ENCODE results near the gene PGRMC2. TPM values are rescaled to one million over a fixed set of nuclear protein-coding genes. Genes with fewer than 3 reads are reported as not detected.

PGRMC2 gene
- total RNA-seq, 1 experiment from 2014 or later, result 29.9 TPM

DNA sequence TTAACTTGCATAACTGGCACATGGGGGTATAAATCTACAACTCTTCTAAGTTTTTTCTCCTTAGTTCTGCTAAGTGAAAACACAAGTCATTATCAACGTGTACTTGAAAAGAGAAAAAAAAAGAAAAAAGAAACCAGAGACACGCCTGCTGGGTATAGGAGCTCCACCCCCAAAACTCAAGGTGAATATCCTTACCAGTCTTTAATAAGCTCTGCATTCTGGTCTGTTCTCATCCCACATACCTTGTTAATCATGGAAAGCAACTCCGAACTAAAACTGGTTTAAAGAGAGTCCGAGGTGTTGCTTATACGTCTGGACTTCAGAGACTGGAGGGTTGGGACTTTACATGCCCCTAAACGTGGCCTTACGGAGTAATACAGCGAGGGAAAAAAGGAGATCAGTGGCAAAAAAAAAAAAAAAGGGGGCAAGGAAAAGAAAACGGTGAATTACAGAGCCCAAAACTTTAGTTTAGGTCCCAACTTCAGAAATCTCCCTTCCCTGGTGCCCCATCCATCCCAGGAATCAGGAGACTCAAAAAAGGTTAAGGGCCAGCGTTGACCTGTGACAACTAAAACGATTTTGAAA lies 1.0 kb downstream of the PGRMC2 start:
- peak overlapping the region; percentile 42 for H3K27ac ChIP-seq (ENCODE audit: low read length)
- DNase-seq, result peak; percentile 86
- H3K4me2 ChIP-seq (ENCODE audit: low read depth, low read length, poor library complexity, severe bottlenecking), result peak overlapping the region; percentile 88
- no peaks in the 10 kb centered on the region for H3K9me3 ChIP-seq (ENCODE audit: low read length)
- no peaks in the 10 kb centered on the region for H3K9me2 ChIP-seq (replicated peaks; ENCODE audit: insufficient read depth, low read length)
- peak overlapping the region; percentile 73 for H3K4me3 ChIP-seq (ENCODE audit: low read length)
- H3K4me1 ChIP-seq (ENCODE audit: low read length), result peaks cover 35% of the 10 kb centered on the region
- no peak overlapping the region for H2AFZ ChIP-seq (ENCODE audit: low read length)
- H3K79me2 ChIP-seq (ENCODE audit: low read length), result peaks cover 62% of the 10 kb centered on the region
- H3K27me3 ChIP-seq (ENCODE audit: low read length), result no peaks in the 10 kb centered on the region
- peak overlapping the region; percentile 81 for H3K9ac ChIP-seq (ENCODE audit: low read length)
- peaks cover 35% of the 10 kb centered on the region for H3K36me3 ChIP-seq (ENCODE audit: insufficient read depth, low read length)
- peaks cover 7% of the 10 kb centered on the region; the same call in 1 of the 2 replicates for H4K20me1 ChIP-seq (ENCODE audit: insufficient read depth, low read depth, low read length)

DNA sequence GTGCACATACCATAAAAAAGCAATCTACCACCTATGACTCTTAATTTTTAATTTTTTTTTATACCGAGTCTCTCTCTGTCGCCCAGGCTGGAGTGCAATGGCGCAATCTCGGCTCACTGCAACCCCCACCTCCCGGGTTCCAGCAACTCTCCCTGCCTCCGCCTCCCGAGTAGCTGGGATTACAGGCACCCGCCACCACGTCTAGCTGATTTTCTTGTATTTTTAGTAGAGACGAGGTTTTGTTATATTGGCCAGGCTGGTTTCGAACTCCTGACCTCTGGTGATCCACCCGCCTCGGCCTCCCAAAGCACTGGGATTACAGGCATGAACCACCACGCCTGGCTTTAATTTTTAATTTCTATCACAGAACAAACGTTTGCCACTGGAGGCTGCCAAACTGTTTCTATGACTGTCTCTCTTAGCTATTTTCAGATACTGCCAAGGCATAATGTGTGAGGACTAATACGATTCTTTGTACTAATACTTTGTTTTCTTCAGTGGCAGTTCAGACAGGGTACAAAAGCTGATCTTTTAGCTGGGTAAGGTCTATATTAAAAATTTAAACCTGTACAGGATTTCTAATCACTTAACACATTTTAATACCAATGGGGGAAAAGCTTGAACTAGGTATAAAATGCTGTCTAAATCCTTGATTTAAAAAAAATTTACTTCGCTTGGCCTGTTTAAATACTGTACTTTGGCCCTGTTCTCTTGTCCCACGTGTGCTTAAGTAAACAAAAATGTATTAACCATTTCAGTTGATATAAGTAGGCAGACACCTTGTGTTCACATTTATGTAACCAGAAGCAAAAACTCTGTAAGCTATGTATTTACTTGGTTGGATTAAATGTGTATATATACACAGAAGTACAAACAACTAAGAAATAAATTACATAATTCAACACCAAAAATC lies 2.3 kb downstream of the PGRMC2 start:
- Histone ChIP-seq H3K79me2 (ENCODE audit: low read length) (peaks cover 74% of the 10 kb centered on the region), H3K9me3 (ENCODE audit: low read length) (no peaks in the 10 kb centered on the region), H3K27me3 (ENCODE audit: low read length) (no peaks in the 10 kb centered on the region), H4K20me1 (ENCODE audit: insufficient read depth, low read depth, low read length) (peaks cover 7% of the 10 kb centered on the region; the same call in 1 of the 2 replicates), H2AFZ (ENCODE audit: low read length) (no peak overlapping the region), H3K4me2 (ENCODE audit: low read depth, low read length, poor library complexity, severe bottlenecking) (peak overlapping the region; percentile 88), H3K9me2 (replicated peaks; ENCODE audit: insufficient read depth, low read length) (no peaks in the 10 kb centered on the region), H3K4me3 (ENCODE audit: low read length) (peak overlapping the region; percentile 73), H3K36me3 (ENCODE audit: insufficient read depth, low read length) (peaks cover 47% of the 10 kb centered on the region), H3K4me1 (ENCODE audit: low read length) (peaks cover 35% of the 10 kb centered on the region), H3K27ac (ENCODE audit: low read length) (peak overlapping the region; percentile 42; the same call in 1 of the 2 replicates), H3K9ac (ENCODE audit: low read length) (peak overlapping the region; percentile 81)
- no peak for DNase-seq

DNA sequence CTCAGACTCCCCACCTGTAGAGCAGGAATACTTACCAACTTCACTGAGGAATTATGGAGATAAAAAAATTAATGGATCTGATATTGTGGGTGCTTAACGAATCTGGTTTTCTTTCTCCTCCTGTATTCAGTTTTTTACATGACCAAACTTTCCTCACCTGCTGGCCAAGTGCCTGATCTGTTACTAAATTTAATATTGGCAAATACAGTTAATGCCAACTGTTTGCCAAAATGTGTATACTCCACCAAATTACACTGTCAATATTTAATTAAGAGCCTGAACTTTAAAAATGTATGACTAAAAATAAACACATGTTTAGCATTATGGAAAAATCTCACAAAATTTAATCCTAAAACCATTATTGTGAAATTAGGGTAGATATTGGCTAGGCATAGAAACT lies 3.3 kb downstream of the PGRMC2 start:
- no peaks in the 10 kb centered on the region for H3K27me3 ChIP-seq (ENCODE audit: low read length)
- no peak overlapping the region for H3K9ac ChIP-seq (ENCODE audit: low read length)
- no peaks in the 10 kb centered on the region for H3K9me3 ChIP-seq (ENCODE audit: low read length)
- H3K4me2 ChIP-seq (ENCODE audit: low read depth, low read length, poor library complexity, severe bottlenecking), result peak overlapping the region; percentile 88
- no peak overlapping the region for H2AFZ ChIP-seq (ENCODE audit: low read length)
- no peak overlapping the region for H3K27ac ChIP-seq (ENCODE audit: low read length)
- peaks cover 58% of the 10 kb centered on the region for H3K36me3 ChIP-seq (ENCODE audit: insufficient read depth, low read length)
- H3K4me1 ChIP-seq (ENCODE audit: low read length), result peaks cover 41% of the 10 kb centered on the region
- peaks cover 10% of the 10 kb centered on the region; the same call in 1 of the 2 replicates for H4K20me1 ChIP-seq (ENCODE audit: insufficient read depth, low read depth, low read length)
- no peaks in the 10 kb centered on the region for H3K9me2 ChIP-seq (replicated peaks; ENCODE audit: insufficient read depth, low read length)
- peaks cover 84% of the 10 kb centered on the region for H3K79me2 ChIP-seq (ENCODE audit: low read length)
- no peak for DNase-seq
- no peak overlapping the region for H3K4me3 ChIP-seq (ENCODE audit: low read length)

DNA sequence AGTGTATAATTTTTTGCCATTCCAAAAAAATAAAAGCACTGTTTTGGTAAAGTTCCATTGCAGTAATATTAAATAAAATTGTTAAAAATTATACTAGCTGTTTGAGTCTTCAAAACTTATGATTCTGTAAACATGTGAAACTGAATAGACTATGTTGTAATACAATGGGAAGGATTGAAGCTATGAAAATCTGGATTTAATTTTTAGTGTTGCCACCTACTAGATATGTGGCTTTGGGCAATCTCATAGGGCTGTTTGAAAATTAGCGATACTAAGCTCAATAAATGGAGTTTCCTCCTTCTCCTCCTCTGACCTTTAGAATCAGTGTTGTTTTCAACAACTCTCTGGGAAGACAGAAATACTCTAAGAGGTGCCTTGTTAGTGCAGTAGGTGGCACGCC lies 4.5 kb downstream of the PGRMC2 start:
- peaks cover 30% of the 10 kb centered on the region for H3K4me1 ChIP-seq (ENCODE audit: low read length)
- peaks cover 12% of the 10 kb centered on the region; the same call in 1 of the 2 replicates for H4K20me1 ChIP-seq (ENCODE audit: insufficient read depth, low read depth, low read length)
- peaks cover 61% of the 10 kb centered on the region for H3K36me3 ChIP-seq (ENCODE audit: insufficient read depth, low read length)

DNA sequence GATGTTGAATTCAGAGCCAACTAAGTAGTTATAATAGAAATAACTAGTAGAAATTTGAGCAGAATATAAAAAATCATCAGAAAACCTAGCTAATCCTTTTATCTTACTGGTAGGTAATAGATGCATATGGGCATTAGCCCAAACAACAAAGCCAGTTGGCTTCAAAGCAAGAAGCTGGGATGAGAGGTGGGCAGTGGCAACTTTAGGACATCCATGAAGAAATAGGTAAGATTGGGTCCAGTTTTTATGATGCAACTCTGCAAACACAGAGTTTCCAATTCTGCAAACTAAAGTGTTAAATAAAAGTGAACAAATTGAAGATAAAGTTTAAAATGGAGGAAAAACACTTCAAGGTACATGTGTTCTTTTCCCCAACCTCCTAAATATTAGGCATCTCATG lies 5.1 kb downstream of the PGRMC2 start:
- Histone ChIP-seq H3K9ac (ENCODE audit: low read length) (no peak overlapping the region), H3K27me3 (ENCODE audit: low read length) (no peaks in the 10 kb centered on the region), H3K79me2 (ENCODE audit: low read length) (peaks cover 96% of the 10 kb centered on the region), H3K9me3 (ENCODE audit: low read length) (no peaks in the 10 kb centered on the region), H2AFZ (ENCODE audit: low read length) (no peak overlapping the region), H4K20me1 (ENCODE audit: insufficient read depth, low read depth, low read length) (peaks cover 16% of the 10 kb centered on the region; the same call in 1 of the 2 replicates), H3K36me3 (ENCODE audit: insufficient read depth, low read length) (peaks cover 66% of the 10 kb centered on the region), H3K4me1 (ENCODE audit: low read length) (peaks cover 30% of the 10 kb centered on the region), H3K4me2 (ENCODE audit: low read depth, low read length, poor library complexity, severe bottlenecking) (no peak overlapping the region), H3K27ac (ENCODE audit: low read length) (no peak overlapping the region), H3K9me2 (replicated peaks; ENCODE audit: insufficient read depth, low read length) (no peaks in the 10 kb centered on the region), H3K4me3 (ENCODE audit: low read length) (no peak overlapping the region)
- DNase-seq, result no peak

More for the DNA sequence above, 4.5 kb downstream of the PGRMC2 start:
- Histone ChIP-seq H3K9ac (ENCODE audit: low read length) (no peak overlapping the region), H3K79me2 (ENCODE audit: low read length) (peaks cover 91% of the 10 kb centered on the region), H3K9me3 (ENCODE audit: low read length) (no peaks in the 10 kb centered on the region), H3K27ac (ENCODE audit: low read length) (no peak overlapping the region), H3K4me3 (ENCODE audit: low read length) (no peak overlapping the region), H2AFZ (ENCODE audit: low read length) (no peak overlapping the region), H3K9me2 (replicated peaks; ENCODE audit: insufficient read depth, low read length) (no peaks in the 10 kb centered on the region), H3K4me2 (ENCODE audit: low read depth, low read length, poor library complexity, severe bottlenecking) (no peak overlapping the region), H3K27me3 (ENCODE audit: low read length) (no peaks in the 10 kb centered on the region)
- no peak for DNase-seq

DNA sequence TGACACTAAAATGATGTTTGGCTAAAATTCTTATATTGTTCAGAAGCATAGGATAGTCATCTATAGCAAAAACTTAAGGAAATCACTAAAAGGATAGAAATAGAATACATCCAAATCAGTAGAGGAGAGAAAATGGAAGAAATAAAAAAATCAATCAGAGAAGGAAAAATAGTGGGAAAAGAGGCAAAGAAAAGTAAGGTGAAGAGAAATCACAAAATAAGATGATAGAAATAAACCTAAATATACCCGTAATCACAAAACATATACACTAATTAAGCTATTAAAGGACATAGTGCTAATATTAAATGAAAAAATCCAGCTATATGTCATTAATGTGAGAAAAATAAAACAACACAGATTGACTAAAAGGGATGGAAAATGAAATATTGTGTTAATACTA lies 6.3 kb downstream of the PGRMC2 start:
- Histone ChIP-seq H3K27me3 (ENCODE audit: low read length) (no peaks in the 10 kb centered on the region), H3K36me3 (ENCODE audit: insufficient read depth, low read length) (peaks cover 75% of the 10 kb centered on the region)

DNA sequence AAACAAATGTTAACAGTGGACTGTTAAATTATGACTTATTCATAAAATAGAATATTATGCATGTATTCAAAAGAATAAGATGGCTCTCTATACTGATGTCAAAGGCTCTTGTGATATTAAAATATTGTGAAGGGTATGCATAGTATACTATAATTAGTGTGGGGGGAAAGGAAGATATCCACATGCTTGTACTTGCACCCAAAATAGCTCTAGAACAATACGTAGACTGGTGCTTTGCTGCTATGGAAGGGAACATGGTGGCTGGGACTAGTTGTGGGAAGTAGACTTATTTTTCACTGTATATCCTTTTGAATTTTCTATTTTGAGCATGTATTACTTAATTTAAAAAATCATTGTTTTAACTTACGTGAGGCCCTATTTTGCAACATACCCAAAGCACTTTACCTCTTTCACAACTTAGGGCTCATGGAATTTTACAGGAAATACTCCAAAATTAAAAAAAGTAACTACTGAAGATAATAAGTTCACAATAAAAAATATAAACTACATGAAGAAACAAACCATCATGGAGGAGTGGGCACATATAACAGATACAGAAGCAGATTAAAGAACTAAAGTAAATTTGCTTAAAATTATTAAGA lies 7.9 kb downstream of the PGRMC2 start:
- Histone ChIP-seq H3K4me1 (ENCODE audit: low read length) (peaks cover 14% of the 10 kb centered on the region), H4K20me1 (ENCODE audit: insufficient read depth, low read depth, low read length) (peaks cover 9% of the 10 kb centered on the region; the same call in 1 of the 2 replicates), H3K9me2 (replicated peaks; ENCODE audit: insufficient read depth, low read length) (no peaks in the 10 kb centered on the region), H3K36me3 (ENCODE audit: insufficient read depth, low read length) (peaks cover 75% of the 10 kb centered on the region), H3K9ac (ENCODE audit: low read length) (no peak overlapping the region), H3K79me2 (ENCODE audit: low read length) (peaks cover 98% of the 10 kb centered on the region), H3K27me3 (ENCODE audit: low read length) (no peaks in the 10 kb centered on the region), H3K4me3 (ENCODE audit: low read length) (no peak overlapping the region), H3K9me3 (ENCODE audit: low read length) (no peaks in the 10 kb centered on the region), H3K4me2 (ENCODE audit: low read depth, low read length, poor library complexity, severe bottlenecking) (no peak overlapping the region), H3K27ac (ENCODE audit: low read length) (no peak overlapping the region), H2AFZ (ENCODE audit: low read length) (no peak overlapping the region)
- DNase-seq, result no peak

More for the DNA sequence above, 6.3 kb downstream of the PGRMC2 start:
- H3K79me2 ChIP-seq (ENCODE audit: low read length), result peaks cover 98% of the 10 kb centered on the region
- H3K4me2 ChIP-seq (ENCODE audit: low read depth, low read length, poor library complexity, severe bottlenecking), result no peak overlapping the region
- H3K27ac ChIP-seq (ENCODE audit: low read length), result no peak overlapping the region
- no peaks in the 10 kb centered on the region for H3K9me3 ChIP-seq (ENCODE audit: low read length)
- no peak for DNase-seq
- peaks cover 16% of the 10 kb centered on the region; the same call in 1 of the 2 replicates for H4K20me1 ChIP-seq (ENCODE audit: insufficient read depth, low read depth, low read length)
- H3K4me1 ChIP-seq (ENCODE audit: low read length), result peaks cover 30% of the 10 kb centered on the region
- H2AFZ ChIP-seq (ENCODE audit: low read length), result no peak overlapping the region
- no peaks in the 10 kb centered on the region for H3K9me2 ChIP-seq (replicated peaks; ENCODE audit: insufficient read depth, low read length)
- no peak overlapping the region for H3K9ac ChIP-seq (ENCODE audit: low read length)
- no peak overlapping the region for H3K4me3 ChIP-seq (ENCODE audit: low read length)

DNA sequence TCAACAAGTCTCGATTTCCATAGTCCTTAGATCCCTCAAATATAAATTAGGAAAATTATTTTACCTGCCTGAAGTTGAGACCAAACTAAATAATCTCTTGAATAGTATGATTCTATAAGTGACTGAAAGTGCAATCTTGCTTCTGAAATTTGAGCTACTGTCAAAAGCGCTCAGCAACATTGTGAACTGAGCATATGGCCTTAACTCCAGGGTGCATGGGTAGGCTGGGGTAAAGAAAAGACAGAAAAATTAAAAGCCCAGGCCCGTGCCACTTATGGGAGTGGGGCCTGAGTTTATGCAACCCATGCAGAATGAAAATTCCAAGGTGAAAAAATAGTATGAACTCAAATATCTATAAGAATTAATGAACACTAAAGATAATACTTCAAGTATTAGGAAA lies 9.8 kb downstream of the PGRMC2 start:
- peaks cover 9% of the 10 kb centered on the region for H3K4me1 ChIP-seq (ENCODE audit: low read length)

More for the DNA sequence above, 9.8 kb downstream of the PGRMC2 start:
- Histone ChIP-seq H4K20me1 (ENCODE audit: insufficient read depth, low read depth, low read length) (peaks cover 15% of the 10 kb centered on the region), H3K4me3 (ENCODE audit: low read length) (no peak overlapping the region), H3K9me2 (replicated peaks; ENCODE audit: insufficient read depth, low read length) (no peaks in the 10 kb centered on the region), H3K79me2 (ENCODE audit: low read length) (peaks cover 99% of the 10 kb centered on the region), H2AFZ (ENCODE audit: low read length) (no peak overlapping the region), H3K27ac (ENCODE audit: low read length) (no peak overlapping the region), H3K9ac (ENCODE audit: low read length) (no peak overlapping the region), H3K9me3 (ENCODE audit: low read length) (no peaks in the 10 kb centered on the region), H3K27me3 (ENCODE audit: low read length) (no peaks in the 10 kb centered on the region), H3K4me2 (ENCODE audit: low read depth, low read length, poor library complexity, severe bottlenecking) (no peak overlapping the region), H3K36me3 (ENCODE audit: insufficient read depth, low read length) (peaks cover 76% of the 10 kb centered on the region)
- DNase-seq, result no peak

Measured in Karpas-422 (cell line).